NCI-H1694 (cell line): ENCODE measurements around the gene ZNF554.
"Not testable (repeated sequence)": the region's sequence is repeated elsewhere in the genome, so short reads cannot be mapped to it uniquely, and the experiment has no call there.

ENCODE experiments used
- DNase-seq: peaks from one replicate; lab custom pipeline; 2025; lab: John Stamatoyannopoulos, UW

The ZNF554 gene

GRCh38 chr19:2867025-2867991 is 47.6 kb downstream of the ZNF554 start, which contains the start of gene ZNF556:
TSS of gene ZNF556 (plus strand) at chr19:2867335. CDS start at chr19:2867422, 87 bp downstream.
- no peak for DNase-seq

DNA sequence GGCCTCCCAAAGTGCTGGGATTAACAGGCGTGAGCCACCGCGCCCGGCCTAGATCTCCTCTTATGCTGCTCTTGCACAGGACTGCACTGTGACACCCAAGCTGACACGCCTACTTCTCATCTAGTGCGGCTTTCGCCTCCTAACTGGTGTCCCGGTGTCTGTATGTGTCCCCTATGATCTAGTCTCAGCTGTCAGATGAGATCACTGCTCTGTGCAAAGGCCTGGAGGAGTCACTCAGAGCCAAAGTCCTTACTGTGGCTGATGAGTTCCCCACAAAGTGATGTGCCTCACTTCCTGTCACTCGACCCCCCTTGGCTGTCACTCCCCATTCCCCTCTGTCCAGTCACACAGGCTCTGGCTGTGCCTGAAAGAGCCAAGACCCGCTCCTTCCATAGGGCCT is 50.0 kb downstream of the ZNF554 start:
- DNase-seq: no peak

GRCh38 chr19:2872175-2872574 is 52.5 kb downstream of the ZNF554 start:
- not testable (repeated sequence) for DNase-seq

DNA sequence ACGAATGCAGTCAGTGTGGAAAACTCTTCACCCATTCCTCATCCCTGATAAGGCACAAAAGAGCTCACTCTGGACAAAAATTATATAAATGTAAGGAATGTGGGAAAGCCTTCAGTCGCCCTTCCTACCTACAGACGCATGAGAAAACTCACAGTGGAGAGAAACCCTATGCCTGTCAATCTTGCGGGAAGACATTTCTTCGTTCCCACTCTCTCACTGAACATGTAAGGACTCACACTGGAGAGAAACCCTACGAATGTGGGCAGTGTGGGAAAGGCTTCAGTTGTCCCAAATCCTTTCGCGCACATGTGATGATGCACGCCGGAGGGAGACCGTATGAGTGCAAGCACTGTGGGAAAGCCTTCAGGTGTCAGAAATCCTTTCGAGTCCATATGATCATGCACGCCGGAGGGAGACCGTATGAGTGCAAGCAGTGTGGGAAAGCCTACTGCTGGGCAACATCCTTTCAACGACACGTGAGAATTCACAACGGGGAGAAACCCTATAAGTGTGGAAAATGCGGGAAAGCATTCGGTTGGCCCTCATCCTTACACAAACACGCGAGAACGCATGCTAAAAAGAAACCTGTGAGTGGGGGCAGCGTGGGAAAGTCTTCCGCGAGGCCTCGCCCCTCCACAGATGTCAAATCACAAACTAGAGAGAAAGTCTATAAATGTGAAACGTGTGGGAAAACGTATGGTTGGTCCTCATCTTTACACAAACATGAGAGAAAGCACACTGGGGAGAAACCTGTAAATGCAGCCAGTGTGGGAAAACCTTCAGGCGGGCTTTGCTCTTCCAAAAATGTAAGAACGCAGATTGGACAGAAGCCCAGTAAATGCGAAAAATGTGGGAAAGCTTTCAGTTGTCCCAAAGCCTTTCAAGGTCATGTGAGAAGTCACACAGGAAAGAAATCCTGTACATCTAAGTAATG is 58.0 kb downstream of the ZNF554 start:
- no peak for DNase-seq

DNA sequence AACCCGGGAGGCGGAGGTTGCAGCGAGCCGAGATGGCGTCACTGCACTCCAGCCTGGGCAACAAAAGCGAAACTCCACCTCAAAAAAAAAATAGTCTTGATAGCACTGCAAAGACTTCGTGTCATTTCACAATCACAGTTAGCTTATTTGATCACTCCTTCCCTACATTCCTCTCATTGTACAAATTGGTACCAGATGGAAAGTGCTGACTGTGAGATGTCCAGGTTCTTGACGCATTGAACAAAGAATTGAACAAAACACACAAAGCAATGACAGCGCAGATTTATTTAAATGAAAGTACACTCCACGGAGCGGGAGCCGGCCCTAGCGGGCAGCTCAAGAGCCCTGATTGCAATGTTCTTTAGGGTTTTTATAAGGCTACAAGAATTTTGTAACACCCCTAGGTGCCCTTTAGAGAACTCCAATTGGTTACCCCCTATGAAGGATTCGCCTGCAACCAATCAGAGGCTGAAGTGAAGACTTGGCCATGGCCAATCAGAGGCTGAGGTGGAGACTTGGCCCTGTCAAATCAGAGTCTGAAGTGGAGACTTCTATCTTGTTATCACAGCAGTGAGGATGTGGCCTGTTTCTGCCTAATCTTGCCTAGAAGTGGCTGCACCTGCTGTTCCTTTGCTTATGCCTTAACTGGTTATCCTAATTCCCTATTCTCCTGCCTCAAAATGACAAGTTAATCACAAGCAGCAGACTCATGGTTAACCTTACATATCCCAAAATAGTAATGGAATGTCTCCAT is 64.2 kb downstream of the ZNF554 start:
- DNase-seq: no peak

DNA sequence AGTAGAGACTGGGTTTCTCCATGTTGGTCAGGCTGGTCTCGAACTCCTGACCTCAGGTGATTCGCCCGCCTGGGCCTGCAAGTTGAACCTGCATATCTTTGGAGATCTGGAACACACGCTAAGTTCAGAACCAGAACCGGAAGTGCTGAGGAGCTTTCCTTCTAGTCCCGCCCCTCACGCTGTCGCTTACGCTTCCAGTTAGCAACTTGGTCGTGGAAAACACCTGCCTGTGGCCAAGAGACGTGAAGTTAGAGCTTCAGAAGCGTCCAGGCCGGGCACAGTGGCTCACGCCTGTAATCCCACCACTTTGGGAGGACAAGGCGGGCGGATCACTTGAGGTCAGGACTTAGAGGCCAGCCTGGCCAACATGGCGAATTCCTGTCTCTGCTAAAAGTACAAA is 66.1 kb downstream of the ZNF554 start:
- no peak for DNase-seq
